K562 (cell line): ENCODE results near the gene NEUROD4. TPM values are rescaled to one million over a fixed set of nuclear protein-coding genes. Genes with fewer than 3 reads are reported as not detected.

Experiments used
- ATF1 ChIP-seq, 2 experiments: fragments of 450-650 bp in 1 of 2; IDR thresholded peaks; 2 replicates each; pipeline ENCODE4 v1.6.1; 2016; ENCODE audit warnings: missing compliant biosample characterization in 1 of 2, missing genetic modification characterization in 1 of 2
- CCNT2 ChIP-seq: IDR thresholded peaks from 2 replicates; pipeline ENCODE4 v1.6.1; 2011; ENCODE audit warnings: borderline replicate concordance, low read depth, mild to moderate bottlenecking, moderate library complexity, mixed read lengths, low read length; ENCODE audit not compliant: insufficient read length; ENCODE audit errors: extremely low read depth
- NR2C2 ChIP-seq, 2 experiments: fragments of 200-800 bp in 1 of 2; sonication (Bioruptor generic) in 1 of 2; sonication (generic) in 1 of 2; formaldehyde crosslinking in 1 of 2; IDR thresholded peaks; 2 replicates each; pipeline versions ENCODE4 v1.6.1 to v1.8.0; 2016 to 2022; ENCODE audit warnings: mild to moderate bottlenecking in 1 of 2, missing compliant biosample characterization in 1 of 2, missing genetic modification characterization in 1 of 2, missing genetic modification reagents in 1 of 2
- PYGO2 ChIP-seq: fragments of 450-650 bp; IDR thresholded peaks from 2 replicates; pipeline ENCODE4 v1.6.1; 2016; ENCODE audit warnings: mild to moderate bottlenecking, missing genetic modification characterization, moderate library complexity, missing compliant biosample characterization
- RBM17 ChIP-seq: fragments of 200-400 bp; formaldehyde crosslinking; IDR thresholded peaks from 2 replicates; pipeline ENCODE4 v1.6.1; 2017; ENCODE audit warnings: low read depth, mild to moderate bottlenecking, low read length, borderline replicate concordance
- ZNF224 ChIP-seq: sonication (generic); formaldehyde crosslinking; IDR thresholded peaks from 2 replicates; pipeline ENCODE4 v1.8.0; 2022; ENCODE audit warnings: mild to moderate bottlenecking, missing genetic modification reagents
- polyA plus RNA-seq, 8 experiments: library from polyadenylated mRNA; depleted of rRNA in 4 of 8; stranded (reverse) in 5 of 8; unstranded in 3 of 8; fragments of >200 nt; fragmentation: Nextera tagmentation in 2 of 8; fragmentation: Illumina TruSeq in 1 of 8; extraction: Ambion mirVana in 2 of 8; extraction: Trizol in 1 of 8; gene quantifications; 2 replicates each; pipeline versions ENCODE4 v1.2.1 to v1.2.3, GENCODE V29; 2011 to 2014; ENCODE audit warnings: inconsistent platforms in 1 of 8, missing spikeins in 1 of 8
- total RNA-seq, 7 experiments: library from RNA; depleted of rRNA in 6 of 7; stranded (reverse); fragments of >200 nt in 6 of 7; fragmentation: Illumina TruSeq in 2 of 7; extraction: Trizol in 2 of 7; gene quantifications; 2 replicates each; pipeline versions ENCODE4 v1.2.1 to v1.2.3, GENCODE V29; 2011 to 2021; ENCODE audit warnings: low replicate concordance in 1 of 7
- TF ChIP-seq, protein P1 (sequence below), 2 experiments: fragments of 450-650 bp; formaldehyde crosslinking in 1 of 2; IDR thresholded peaks; 2 replicates each; pipeline versions ENCODE4 v1.4.0 to v1.6.1; 2014 to 2020; ENCODE audit warnings: mild to moderate bottlenecking in 2 of 2, borderline replicate concordance in 1 of 2, low read depth in 1 of 2
- TF ChIP-seq, protein P2 (sequence below): fragments of 250-450 bp; sonication (Bioruptor Pico); IDR thresholded peaks from 2 replicates; pipeline ENCODE4 v1.9.0; 2021; ENCODE audit warnings: mild to moderate bottlenecking
- TF ChIP-seq, protein P3 (sequence below): fragments of 250-450 bp; sonication (Bioruptor Pico); IDR thresholded peaks from 2 replicates; pipeline ENCODE4 v1.8.0; 2021; ENCODE audit warnings: moderate library complexity, mild to moderate bottlenecking, inconsistent platforms
- TF ChIP-seq, protein P4 (sequence below): fragments of 250-450 bp; sonication (Bioruptor Pico); IDR thresholded peaks from 2 replicates; pipeline ENCODE4 v1.4.0; 2020
- TF ChIP-seq, protein P5 (sequence below): sonication (generic); IDR thresholded peaks from 2 replicates; pipeline ENCODE4 v1.6.1; 2016

NEUROD4 gene
- total and polyA plus RNA-seq, 9 of the 15 experiments (the other 6 are each of a cell fraction or from before 2014, with no cell fraction given): not detected

DNA sequence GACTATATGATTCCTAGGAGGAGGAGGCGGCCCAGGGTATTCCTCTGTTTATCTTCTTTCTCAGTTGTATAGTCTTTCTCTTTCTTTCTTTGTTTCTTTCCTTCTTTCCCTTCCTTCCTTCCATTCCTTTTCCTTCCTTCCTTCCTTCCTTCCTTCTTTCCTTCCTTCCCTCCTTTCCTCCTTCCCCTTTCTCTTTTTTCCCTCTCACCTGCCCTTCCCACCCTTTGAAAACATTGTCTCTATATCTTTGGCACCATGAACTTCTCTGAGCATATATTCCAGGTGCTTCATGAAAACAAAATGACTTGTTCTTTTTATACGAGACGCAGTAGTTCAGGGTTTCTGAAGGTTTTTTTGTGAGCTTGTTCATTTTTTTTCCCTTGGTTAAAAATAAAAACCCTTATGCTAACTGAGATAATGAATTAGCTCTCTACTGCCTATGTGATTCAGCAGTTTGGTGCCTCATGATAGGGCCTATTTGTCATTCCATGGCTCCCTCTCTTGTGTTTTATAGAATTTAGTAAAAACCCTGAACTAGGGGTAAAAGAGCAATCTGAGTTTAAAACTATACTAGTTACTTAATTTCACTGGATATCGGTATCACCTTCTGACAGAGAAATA, 32.1 kb upstream of the NEUROD4 start (continued):
- TF ChIP-seq, protein P1, sequence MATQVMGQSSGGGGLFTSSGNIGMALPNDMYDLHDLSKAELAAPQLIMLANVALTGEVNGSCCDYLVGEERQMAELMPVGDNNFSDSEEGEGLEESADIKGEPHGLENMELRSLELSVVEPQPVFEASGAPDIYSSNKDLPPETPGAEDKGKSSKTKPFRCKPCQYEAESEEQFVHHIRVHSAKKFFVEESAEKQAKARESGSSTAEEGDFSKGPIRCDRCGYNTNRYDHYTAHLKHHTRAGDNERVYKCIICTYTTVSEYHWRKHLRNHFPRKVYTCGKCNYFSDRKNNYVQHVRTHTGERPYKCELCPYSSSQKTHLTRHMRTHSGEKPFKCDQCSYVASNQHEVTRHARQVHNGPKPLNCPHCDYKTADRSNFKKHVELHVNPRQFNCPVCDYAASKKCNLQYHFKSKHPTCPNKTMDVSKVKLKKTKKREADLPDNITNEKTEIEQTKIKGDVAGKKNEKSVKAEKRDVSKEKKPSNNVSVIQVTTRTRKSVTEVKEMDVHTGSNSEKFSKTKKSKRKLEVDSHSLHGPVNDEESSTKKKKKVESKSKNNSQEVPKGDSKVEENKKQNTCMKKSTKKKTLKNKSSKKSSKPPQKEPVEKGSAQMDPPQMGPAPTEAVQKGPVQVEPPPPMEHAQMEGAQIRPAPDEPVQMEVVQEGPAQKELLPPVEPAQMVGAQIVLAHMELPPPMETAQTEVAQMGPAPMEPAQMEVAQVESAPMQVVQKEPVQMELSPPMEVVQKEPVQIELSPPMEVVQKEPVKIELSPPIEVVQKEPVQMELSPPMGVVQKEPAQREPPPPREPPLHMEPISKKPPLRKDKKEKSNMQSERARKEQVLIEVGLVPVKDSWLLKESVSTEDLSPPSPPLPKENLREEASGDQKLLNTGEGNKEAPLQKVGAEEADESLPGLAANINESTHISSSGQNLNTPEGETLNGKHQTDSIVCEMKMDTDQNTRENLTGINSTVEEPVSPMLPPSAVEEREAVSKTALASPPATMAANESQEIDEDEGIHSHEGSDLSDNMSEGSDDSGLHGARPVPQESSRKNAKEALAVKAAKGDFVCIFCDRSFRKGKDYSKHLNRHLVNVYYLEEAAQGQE (IDR thresholded peaks at IDR 0.05; ENCODE audit: borderline replicate concordance): no peak; the same call in 1 of the 2 replicates
- TF ChIP-seq, protein P1 (CRISPR knock-in tag; IDR thresholded peaks at IDR 0.05; ENCODE audit: low read depth): no peak
- TF ChIP-seq ZNF224 (CRISPR knock-in tag): no peak
- TF ChIP-seq, protein P2, sequence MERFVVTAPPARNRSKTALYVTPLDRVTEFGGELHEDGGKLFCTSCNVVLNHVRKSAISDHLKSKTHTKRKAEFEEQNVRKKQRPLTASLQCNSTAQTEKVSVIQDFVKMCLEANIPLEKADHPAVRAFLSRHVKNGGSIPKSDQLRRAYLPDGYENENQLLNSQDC (CRISPR knock-in tag): no peak
- TF ChIP-seq, protein P3, sequence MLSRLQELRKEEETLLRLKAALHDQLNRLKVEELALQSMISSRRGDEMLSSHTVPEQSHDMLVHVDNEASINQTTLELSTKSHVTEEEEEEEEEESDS (CRISPR knock-in tag): no peak
- TF ChIP-seq CCNT2: peak; percentile 37
- no peak for TF ChIP-seq RBM17
- TF ChIP-seq PYGO2: no peak
- TF ChIP-seq, protein P4, sequence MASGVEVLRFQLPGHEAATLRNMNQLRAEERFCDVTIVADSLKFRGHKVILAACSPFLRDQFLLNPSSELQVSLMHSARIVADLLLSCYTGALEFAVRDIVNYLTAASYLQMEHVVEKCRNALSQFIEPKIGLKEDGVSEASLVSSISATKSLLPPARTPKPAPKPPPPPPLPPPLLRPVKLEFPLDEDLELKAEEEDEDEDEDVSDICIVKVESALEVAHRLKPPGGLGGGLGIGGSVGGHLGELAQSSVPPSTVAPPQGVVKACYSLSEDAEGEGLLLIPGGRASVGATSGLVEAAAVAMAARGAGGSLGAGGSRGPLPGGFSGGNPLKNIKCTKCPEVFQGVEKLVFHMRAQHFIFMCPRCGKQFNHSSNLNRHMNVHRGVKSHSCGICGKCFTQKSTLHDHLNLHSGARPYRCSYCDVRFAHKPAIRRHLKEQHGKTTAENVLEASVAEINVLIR: no peak
- no peak for TF ChIP-seq NR2C2 (CRISPR knock-in tag; IDR thresholded peaks at IDR 0.05)
- no peak for TF ChIP-seq NR2C2 (tag; IDR thresholded peaks at IDR 0.05)
- no peak for TF ChIP-seq ATF1 (CRISPR knock-in tag; IDR thresholded peaks at IDR 0.05)
- no peak for TF ChIP-seq ATF1 (tag; IDR thresholded peaks at IDR 0.05)
- TF ChIP-seq, protein P5, sequence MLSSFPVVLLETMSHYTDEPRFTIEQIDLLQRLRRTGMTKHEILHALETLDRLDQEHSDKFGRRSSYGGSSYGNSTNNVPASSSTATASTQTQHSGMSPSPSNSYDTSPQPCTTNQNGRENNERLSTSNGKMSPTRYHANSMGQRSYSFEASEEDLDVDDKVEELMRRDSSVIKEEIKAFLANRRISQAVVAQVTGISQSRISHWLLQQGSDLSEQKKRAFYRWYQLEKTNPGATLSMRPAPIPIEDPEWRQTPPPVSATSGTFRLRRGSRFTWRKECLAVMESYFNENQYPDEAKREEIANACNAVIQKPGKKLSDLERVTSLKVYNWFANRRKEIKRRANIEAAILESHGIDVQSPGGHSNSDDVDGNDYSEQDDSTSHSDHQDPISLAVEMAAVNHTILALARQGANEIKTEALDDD: peak; percentile 57; the same call in 1 of the 2 replicates
